Esophagus muscularis mucosa (tissue), 4 donors: ENCODE data around the gene NNMT. TPM values are rescaled to one million over a fixed set of nuclear protein-coding genes. Genes with fewer than 3 reads are reported as not detected.

Experiments
- DNase-seq: peaks from one replicate; pipeline ENCODE4 v3.0.0-alpha.2; 2017; ENCODE audit errors: extremely low spot score
- H3K27ac ChIP-seq, 4 donors: fragments of 200-600 bp; sonication (generic); replicated peaks in 1 of 4; 1 replicate in 3 of 4; 2 replicates in 1 of 4; pipeline ENCODE4 v1.5.1; 2016 to 2019; ENCODE audit warnings: mild to moderate bottlenecking in 1 of 4
- H3K27me3 ChIP-seq, 4 donors: fragments of 200-600 bp; sonication (generic); one replicate each; pipeline versions ENCODE4 v1.5.1 to v1.6.0; 2016 to 2019
- H3K36me3 ChIP-seq, 4 donors: fragments of 200-600 bp; sonication (generic); one replicate each; pipeline ENCODE4 v1.5.1; 2016 to 2019
- H3K4me1 ChIP-seq, 4 donors: fragments of 200-600 bp; sonication (generic); one replicate each; pipeline ENCODE4 v1.5.1; 2016 to 2019
- H3K4me3 ChIP-seq, 4 donors: fragments of 200-600 bp; sonication (generic); 1 replicate in 2 of 4; 2 replicates in 2 of 4; pipeline ENCODE4 v1.5.1; 2016 to 2019; ENCODE audit warnings: mild to moderate bottlenecking in 4 of 4, moderate library complexity in 1 of 4
- H3K9me3 ChIP-seq, 4 donors: fragments of 200-600 bp; sonication (generic); 1 replicate in 3 of 4; 2 replicates in 1 of 4; pipeline ENCODE4 v1.5.1; 2016 to 2019
- CTCF ChIP-seq, 3 experiments: fragments of 200-600 bp in 2 of 3; fragments of 450-650 bp in 1 of 3; sonication (generic) in 2 of 3; IDR thresholded peaks; one replicate each; pipeline ENCODE4 v1.5.1; 2017 to 2019; ENCODE audit warnings: antibody characterized with exemption in 3 of 3, mild to moderate bottlenecking in 2 of 3, moderate library complexity in 1 of 3
- EP300 ChIP-seq: sonication (generic); formaldehyde crosslinking; IDR thresholded peaks from one replicate; pipeline ENCODE4 v1.6.1; 2017; ENCODE audit warnings: antibody characterized with exemption
- POLR2A ChIP-seq: fragments of 450-650 bp; IDR thresholded peaks from one replicate; pipeline ENCODE4 v1.6.1; 2017; ENCODE audit warnings: antibody characterized with exemption, moderate library complexity, mild to moderate bottlenecking, low read depth
- POLR2AphosphoS5 ChIP-seq, 2 donors: sonication (generic); formaldehyde crosslinking; IDR thresholded peaks; one replicate each; pipeline ENCODE4 v1.6.1; 2017; ENCODE audit warnings: antibody characterized with exemption in 2 of 2
- WGBS: methylation state at CpG from one replicate; pipeline ENCODE4 v1.1.5; 2018; 5-methylcytosine and 5-hydroxymethylcytosine counted together
- intact Hi-C: fragments of 100-400 bp; cut with DNase I; formaldehyde crosslinking; loops from one replicate; pipeline ENCODE4 v1.15.1; 2023
- total RNA-seq, 4 donors: library from RNA; depleted of rRNA; stranded (reverse); fragments of >200 nt; gene quantifications; one replicate each; pipeline versions ENCODE4 v1.1.0 to v1.2.1, GENCODE V29; 2016

Gene NNMT
- total RNA-seq, 4 donors from 2014 or later = 88.9 to 599 (median 293) TPM

GRCh38 chr11:114255289-114255688 is 40.9 kb upstream of the NNMT start:
- H3K4me3 ChIP-seq = no peak overlapping the region
- DNase-seq = no peak
- H3K27me3 ChIP-seq = no peaks in the 10 kb centered on the region
- peaks cover 50 to 89% (median 86%) of the 10 kb centered on the region in 4 donors for H3K4me1 ChIP-seq
- intact Hi-C loops = no loop called here
- 94% methylated on average over 11 of the region's 11 CpGs for WGBS
- H3K27ac ChIP-seq = peak overlapping the region in 1 of 4 donors; percentile 7
- TF ChIP-seq POLR2AphosphoS5 (IDR thresholded peaks at IDR 0.05) = peak in 1 of 2 donors; percentile 5
- TF ChIP-seq EP300 = no peak
- peaks cover 34 to 66% (median 55%) of the 10 kb centered on the region in 4 donors for H3K36me3 ChIP-seq
- H3K9me3 ChIP-seq = no peaks in the 10 kb centered on the region

- no peak for DNase-seq
- TF ChIP-seq CTCF (IDR thresholded peaks at IDR 0.05) = no peak
- no peak for TF ChIP-seq POLR2AphosphoS5 (IDR thresholded peaks at IDR 0.05)
- TF ChIP-seq POLR2A = no peak
- TF ChIP-seq EP300 = no peak
- Histone ChIP-seq H3K4me1 (peaks cover 54 to 89% (median 86%) of the 10 kb centered on the region in 4 donors), H3K27ac (peak overlapping the region; percentile 61 to 79 (median 66)), H3K36me3 (peaks cover 24 to 55% (median 44%) of the 10 kb centered on the region in 4 donors), H3K4me3 (peak overlapping the region in 2 of 4 donors; percentile 18 to 45), H3K9me3 (no peaks in the 10 kb centered on the region), H3K27me3 (no peaks in the 10 kb centered on the region)
- WGBS = 79% methylated on average over 20 of the region's 20 CpGs
- intact Hi-C loops = no loop called here
Observed at GRCh38 chr11:114256176-114256966, 39.8 kb upstream of the NNMT start.

- Histone ChIP-seq H3K9me3 (no peaks in the 10 kb centered on the region), H3K4me1 (peaks cover 53 to 89% (median 83%) of the 10 kb centered on the region in 4 donors), H3K27me3 (no peaks in the 10 kb centered on the region), H3K4me3 (peak overlapping the region in 3 of 4 donors; percentile 18 to 45 (median 29)), H3K27ac (peak overlapping the region; percentile 61 to 79 (median 66)), H3K36me3 (peaks cover 18 to 49% (median 38%) of the 10 kb centered on the region in 4 donors)
- intact Hi-C loops = no loop called here
- DNase-seq = no peak
- 93% methylated on average over 6 of the region's 10 CpGs for WGBS
- TF ChIP-seq POLR2AphosphoS5 (IDR thresholded peaks at IDR 0.05) (peak; percentile 31 to 71), CTCF (IDR thresholded peaks at IDR 0.05) (no peak)
Observed at GRCh38 chr11:114256967-114257286, 39.3 kb upstream of the NNMT start.

- intact Hi-C loops = no loop called here
- H3K27me3 ChIP-seq = no peaks in the 10 kb centered on the region
- H3K4me3 ChIP-seq = peak overlapping the region; percentile 6 to 45 (median 24)
- H3K4me1 ChIP-seq = peaks cover 53 to 96% (median 79%) of the 10 kb centered on the region in 4 donors
- no peak for TF ChIP-seq POLR2A
- TF ChIP-seq POLR2AphosphoS5 (IDR thresholded peaks at IDR 0.05) = peak in 1 of 2 donors; percentile 63
- peak in 1 of 3 experiments; percentile 22 for TF ChIP-seq CTCF (IDR thresholded peaks at IDR 0.05)
- WGBS = 43% methylated on average over 16 of the region's 29 CpGs
- no peaks in the 10 kb centered on the region for H3K9me3 ChIP-seq
- no peak for DNase-seq
- H3K27ac ChIP-seq = peak overlapping the region; percentile 61 to 79 (median 66)
- H3K36me3 ChIP-seq = peaks cover 15 to 40% (median 29%) of the 10 kb centered on the region in 4 donors
Observed at GRCh38 chr11:114257621-114258558, 38.3 kb upstream of the NNMT start.

GRCh38 chr11:114258696-114259095 is 37.5 kb upstream of the NNMT start:
- intact Hi-C loops = no loop called here
- peaks cover 58 to 99% (median 73%) of the 10 kb centered on the region in 4 donors for H3K4me1 ChIP-seq
- H3K9me3 ChIP-seq = no peaks in the 10 kb centered on the region
- DNase-seq = no peak
- TF ChIP-seq EP300 = no peak
- no peak for TF ChIP-seq POLR2A
- TF ChIP-seq POLR2AphosphoS5 (IDR thresholded peaks at IDR 0.05) = peak in 1 of 2 donors; percentile 19
- peaks cover 0 to 4% (median 0%) of the 10 kb centered on the region in 4 donors for H3K27me3 ChIP-seq
- H3K36me3 ChIP-seq = peaks cover 10 to 34% (median 22%) of the 10 kb centered on the region in 4 donors
- peak overlapping the region in 3 of 4 donors; percentile 18 to 45 (median 29) for H3K4me3 ChIP-seq
- peak overlapping the region; percentile 61 to 79 (median 66) for H3K27ac ChIP-seq
- WGBS = 60% methylated on average over 7 of the region's 7 CpGs
